Choroid plexus epithelial cell (primary cell): ENCODE measurements around the gene SLC25A10.

ENCODE experiments used
- DNase-seq: peaks from one replicate; pipeline ENCODE4 v3.0.0-alpha.2; 2010; ENCODE audit warnings: low read depth
- H3K4me3 ChIP-seq: 2 replicates; pipeline ENCODE4 v1.5.1; 2011; ENCODE audit warnings: low read depth, mild to moderate bottlenecking, control low read depth, low read length, moderate library complexity
- TF ChIP-seq, protein P1 (sequence below): conservative IDR thresholded peaks from 2 replicates; pipeline ENCODE4 v1.5.1; 2011; ENCODE audit warnings: low read depth, mild to moderate bottlenecking, control low read depth, inconsistent platforms, low read length, moderate library complexity

SLC25A10 gene, protein sequence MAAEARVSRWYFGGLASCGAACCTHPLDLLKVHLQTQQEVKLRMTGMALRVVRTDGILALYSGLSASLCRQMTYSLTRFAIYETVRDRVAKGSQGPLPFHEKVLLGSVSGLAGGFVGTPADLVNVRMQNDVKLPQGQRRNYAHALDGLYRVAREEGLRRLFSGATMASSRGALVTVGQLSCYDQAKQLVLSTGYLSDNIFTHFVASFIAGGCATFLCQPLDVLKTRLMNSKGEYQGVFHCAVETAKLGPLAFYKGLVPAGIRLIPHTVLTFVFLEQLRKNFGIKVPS

DNA sequence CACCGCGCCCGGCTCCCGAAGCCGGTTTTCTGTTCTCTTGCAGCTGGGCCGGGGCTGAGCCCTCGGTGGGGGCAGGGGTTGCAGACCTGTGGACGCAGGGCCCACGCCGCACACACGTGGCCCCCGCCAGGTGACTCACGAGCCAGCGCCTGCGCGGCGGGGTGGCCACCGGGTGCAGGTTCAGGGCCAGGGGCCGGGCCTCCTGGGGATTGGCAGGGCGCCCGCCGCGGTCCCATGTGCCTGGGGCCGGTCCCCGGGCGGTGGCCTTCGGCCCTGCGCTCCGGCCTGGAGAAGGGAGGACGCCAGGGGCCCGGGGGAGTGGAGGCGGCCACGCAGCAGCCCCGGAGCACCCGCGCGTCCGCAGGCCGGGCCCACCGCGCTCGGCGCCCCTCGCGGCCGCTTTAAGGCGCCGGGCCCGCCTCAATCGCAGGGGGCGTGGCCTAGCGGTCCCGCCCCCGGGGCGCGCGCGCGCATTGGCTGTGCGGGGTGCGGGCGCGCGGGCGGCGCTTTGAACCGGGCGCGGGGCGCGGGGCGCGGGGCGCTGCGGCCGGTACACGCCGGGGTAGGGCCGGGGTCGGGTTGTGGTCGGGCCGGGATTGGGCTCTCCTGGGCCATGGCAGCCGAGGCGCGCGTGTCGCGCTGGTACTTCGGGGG lies at the start of gene SLC25A10:
Gene SLC25A10 (plus strand): TSS at position 471 of the 654 bp plus-strand sequence. CDS start 143 bp downstream, at position 614.
- peak; percentile 72 for DNase-seq
- TF ChIP-seq, protein P1, sequence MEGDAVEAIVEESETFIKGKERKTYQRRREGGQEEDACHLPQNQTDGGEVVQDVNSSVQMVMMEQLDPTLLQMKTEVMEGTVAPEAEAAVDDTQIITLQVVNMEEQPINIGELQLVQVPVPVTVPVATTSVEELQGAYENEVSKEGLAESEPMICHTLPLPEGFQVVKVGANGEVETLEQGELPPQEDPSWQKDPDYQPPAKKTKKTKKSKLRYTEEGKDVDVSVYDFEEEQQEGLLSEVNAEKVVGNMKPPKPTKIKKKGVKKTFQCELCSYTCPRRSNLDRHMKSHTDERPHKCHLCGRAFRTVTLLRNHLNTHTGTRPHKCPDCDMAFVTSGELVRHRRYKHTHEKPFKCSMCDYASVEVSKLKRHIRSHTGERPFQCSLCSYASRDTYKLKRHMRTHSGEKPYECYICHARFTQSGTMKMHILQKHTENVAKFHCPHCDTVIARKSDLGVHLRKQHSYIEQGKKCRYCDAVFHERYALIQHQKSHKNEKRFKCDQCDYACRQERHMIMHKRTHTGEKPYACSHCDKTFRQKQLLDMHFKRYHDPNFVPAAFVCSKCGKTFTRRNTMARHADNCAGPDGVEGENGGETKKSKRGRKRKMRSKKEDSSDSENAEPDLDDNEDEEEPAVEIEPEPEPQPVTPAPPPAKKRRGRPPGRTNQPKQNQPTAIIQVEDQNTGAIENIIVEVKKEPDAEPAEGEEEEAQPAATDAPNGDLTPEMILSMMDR = no peak
- peak within 1 kb of the TSS; percentile 66 for H3K4me3 ChIP-seq

DNA sequence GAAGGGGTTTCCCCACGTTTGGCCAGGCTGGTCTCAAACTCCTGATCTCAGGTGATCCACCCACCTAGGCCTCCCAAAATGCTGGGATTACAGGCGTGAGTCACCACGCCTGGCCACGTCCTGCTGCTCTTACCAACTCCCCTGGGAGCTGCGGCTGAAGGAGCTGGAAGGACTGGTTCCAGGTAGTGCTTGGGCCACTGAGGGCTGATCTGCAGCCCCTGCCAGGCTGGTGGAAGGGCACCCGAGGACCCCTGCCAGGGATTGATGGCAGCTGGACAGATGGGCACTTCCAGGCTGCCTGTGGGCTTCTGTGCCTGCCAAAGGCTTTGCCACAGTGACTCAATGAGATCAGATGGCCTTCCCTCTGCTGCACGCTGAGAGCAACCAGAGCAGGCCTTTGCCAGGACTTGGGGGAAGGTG lies 48.0 kb upstream of the SLC25A10 start:
- TF ChIP-seq, protein P1 = no peak
- no peak for DNase-seq
- H3K4me3 ChIP-seq = no peak overlapping the region

DNA sequence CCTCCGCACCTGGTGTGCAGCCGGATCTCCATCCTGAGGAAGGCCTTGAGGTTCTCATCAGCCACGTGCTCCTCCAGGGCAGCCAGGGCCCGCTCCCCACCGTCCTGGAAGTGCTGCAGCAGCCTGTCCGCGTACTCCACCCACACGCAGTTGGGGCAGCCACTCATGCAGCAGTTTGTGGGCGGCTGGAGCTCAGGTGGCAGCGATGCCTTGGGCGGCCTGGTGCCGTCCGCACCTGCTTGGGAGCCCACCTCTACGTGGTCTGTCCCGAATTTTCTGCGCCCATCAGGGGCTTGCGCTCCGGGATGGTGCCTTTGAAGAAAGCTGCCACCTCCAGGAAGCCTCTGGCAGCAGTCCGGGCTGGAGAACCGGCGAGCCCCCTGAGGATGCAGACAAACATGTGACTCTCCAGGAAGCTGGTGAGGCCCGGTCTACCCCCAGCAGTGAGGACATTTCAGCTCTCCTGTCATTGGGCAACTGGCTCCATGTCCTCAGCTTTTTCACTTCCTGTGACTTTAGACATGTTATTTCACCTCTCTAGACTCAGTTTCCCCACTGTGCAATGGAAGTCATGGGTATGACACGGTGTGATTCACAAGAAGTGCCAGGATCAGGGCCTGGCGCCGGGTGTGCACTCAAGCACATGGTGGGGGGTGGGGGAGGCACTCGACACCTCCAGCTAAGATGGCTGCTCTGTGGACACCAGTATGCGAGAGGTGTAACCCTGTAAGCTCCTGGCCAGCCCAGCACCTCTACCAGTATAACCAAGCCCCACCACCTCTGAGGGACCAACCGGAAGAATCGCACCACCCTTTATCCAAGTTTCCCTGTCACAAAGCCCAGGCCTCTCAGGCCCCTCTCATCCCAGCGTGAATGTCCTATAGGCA lies 46.6 kb upstream of the SLC25A10 start:
- H3K4me3 ChIP-seq = peak overlapping the region; percentile 94
- peak; percentile 34 for DNase-seq
- TF ChIP-seq, protein P1 = no peak

- TF ChIP-seq, protein P1 = no peak
- H3K4me3 ChIP-seq = peak overlapping the region; percentile 94
- peak; percentile 44 for DNase-seq
Observed at GRCh38 chr17:81666092-81666341, 46.1 kb upstream of the SLC25A10 start.

DNA sequence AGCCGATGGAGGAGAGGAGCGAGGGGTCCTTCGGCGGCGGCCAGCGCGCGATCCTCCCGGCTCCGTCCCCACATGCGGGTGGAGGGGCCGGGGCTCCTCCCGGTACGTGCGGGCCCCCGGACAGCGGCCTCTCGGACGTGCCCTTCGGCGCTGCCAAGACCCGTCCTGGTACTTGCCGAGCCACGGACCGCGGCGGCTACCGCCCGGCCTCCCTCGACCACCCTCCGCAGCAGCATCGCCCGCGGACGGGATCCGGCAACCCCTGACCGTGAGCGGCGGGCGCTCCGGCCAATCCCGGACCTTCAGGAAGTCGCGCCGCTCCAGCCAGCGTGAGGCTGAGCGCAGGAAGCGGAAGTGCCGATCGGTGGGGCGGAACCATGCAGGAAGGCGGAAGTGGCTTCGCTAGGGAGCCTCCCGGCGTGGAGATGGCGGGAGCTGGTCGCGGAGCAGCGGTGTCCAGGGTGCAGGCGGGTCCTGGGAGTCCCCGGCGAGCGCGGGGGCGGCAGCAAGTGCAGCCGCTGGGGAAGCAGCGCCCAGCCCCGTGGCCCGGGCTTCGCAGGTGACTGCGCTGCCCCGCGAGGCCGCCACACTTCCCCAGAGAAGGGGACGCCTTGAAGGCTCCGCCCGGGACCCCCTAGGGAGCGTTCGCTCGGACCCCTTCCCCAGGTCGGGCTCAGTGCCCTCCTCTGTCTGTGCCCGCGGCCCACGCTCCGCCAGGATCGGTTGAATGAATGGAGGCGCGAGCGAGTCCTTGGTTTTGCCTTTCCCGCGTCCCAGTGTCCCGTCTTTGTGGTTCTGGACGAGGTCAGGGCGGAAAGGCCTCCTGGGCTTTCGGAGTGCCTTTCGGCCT lies 45.5 kb upstream of the SLC25A10 start, which contains the start of the genes CCDC137 and OXLD1:
Gene CCDC137 (plus strand): TSS at position 396 of the 850 bp plus-strand sequence. CDS start 30 bp downstream, at position 426.
Gene OXLD1 (minus strand): TSS at position 264 of the 850 bp plus-strand sequence. CDS start 28 bp downstream, at position 236.
- H3K4me3 ChIP-seq = peak within 1 kb of the TSS; percentile 94
- TF ChIP-seq, protein P1 = no peak
- peak; percentile 98 for DNase-seq

- H3K4me3 ChIP-seq = no peak overlapping the region
- TF ChIP-seq, protein P1 = peak; percentile 15
- no peak for DNase-seq
Observed at GRCh38 chr17:81667754-81668153, 44.3 kb upstream of the SLC25A10 start.
